ENCODE measurements around the gene DACT2. TPM values are rescaled to one million over a fixed set of nuclear protein-coding genes. Genes with fewer than 3 reads are reported as not detected.
A peak's percentile ranks its signal among the peaks of the same experiment; 100 is the strongest.

Gene DACT2
- total RNA-seq, 1 experiment from 2014 or later, result 26.6 TPM

- Histone ChIP-seq H3K27me3 (ENCODE audit: control insufficient read depth, insufficient read depth, low read length) (no peaks in the 10 kb centered on the region; the same call in 1 of the 2 replicates), H3K4me3 (ENCODE audit: insufficient read depth, low read depth, low read length) (no peak overlapping the region), H3K36me3 (replicated peaks; ENCODE audit: control insufficient read depth, insufficient read depth, low read length) (no peaks in the 10 kb centered on the region)
- no peak for DNase-seq
Measured at GRCh38 chr6:168280020-168280898, 39.3 kb downstream of the DACT2 start.

- no peaks in the 10 kb centered on the region for H3K36me3 ChIP-seq (replicated peaks; ENCODE audit: control insufficient read depth, insufficient read depth, low read length)
- no peak for DNase-seq
- no peaks in the 10 kb centered on the region; the same call in 1 of the 2 replicates for H3K27me3 ChIP-seq (ENCODE audit: control insufficient read depth, insufficient read depth, low read length)
- H3K4me3 ChIP-seq (ENCODE audit: insufficient read depth, low read depth, low read length), result no peak overlapping the region
Measured at GRCh38 chr6:168279403-168279935, 40.1 kb downstream of the DACT2 start.

- Histone ChIP-seq H3K27me3 (ENCODE audit: control insufficient read depth, insufficient read depth, low read length) (no peaks in the 10 kb centered on the region; the same call in 1 of the 2 replicates), H3K36me3 (replicated peaks; ENCODE audit: control insufficient read depth, insufficient read depth, low read length) (no peaks in the 10 kb centered on the region), H3K4me3 (ENCODE audit: insufficient read depth, low read depth, low read length) (no peak overlapping the region)
- DNase-seq, result no peak
Measured at GRCh38 chr6:168278904-168279303, 40.7 kb downstream of the DACT2 start.

DNA sequence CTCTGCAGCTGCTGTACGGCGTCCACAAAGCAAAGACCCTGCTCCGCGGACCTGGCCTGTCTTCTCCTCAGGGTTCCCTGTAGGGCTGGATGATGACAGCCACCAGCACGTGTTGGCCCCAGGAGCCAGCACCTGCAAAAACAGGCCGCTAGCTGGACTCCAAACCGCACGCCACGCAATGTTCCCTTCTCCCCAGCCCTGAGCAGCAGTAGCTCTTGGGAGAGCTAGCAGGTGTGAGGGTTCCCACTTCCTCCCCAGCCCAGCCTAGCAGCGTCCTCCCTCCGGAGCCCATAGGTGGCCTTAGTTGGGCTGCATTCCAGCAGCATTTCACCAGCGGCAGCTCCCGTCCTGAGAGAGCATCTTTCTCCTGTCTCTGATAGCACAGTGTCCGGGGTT is 42.3 kb downstream of the DACT2 start:
- H3K4me3 ChIP-seq (ENCODE audit: insufficient read depth, low read depth, low read length), result no peak overlapping the region
- DNase-seq, result peak; percentile 52
- H3K36me3 ChIP-seq (replicated peaks; ENCODE audit: control insufficient read depth, insufficient read depth, low read length), result no peaks in the 10 kb centered on the region
- H3K27me3 ChIP-seq (ENCODE audit: control insufficient read depth, insufficient read depth, low read length), result no peaks in the 10 kb centered on the region; the same call in 1 of the 2 replicates

DNA sequence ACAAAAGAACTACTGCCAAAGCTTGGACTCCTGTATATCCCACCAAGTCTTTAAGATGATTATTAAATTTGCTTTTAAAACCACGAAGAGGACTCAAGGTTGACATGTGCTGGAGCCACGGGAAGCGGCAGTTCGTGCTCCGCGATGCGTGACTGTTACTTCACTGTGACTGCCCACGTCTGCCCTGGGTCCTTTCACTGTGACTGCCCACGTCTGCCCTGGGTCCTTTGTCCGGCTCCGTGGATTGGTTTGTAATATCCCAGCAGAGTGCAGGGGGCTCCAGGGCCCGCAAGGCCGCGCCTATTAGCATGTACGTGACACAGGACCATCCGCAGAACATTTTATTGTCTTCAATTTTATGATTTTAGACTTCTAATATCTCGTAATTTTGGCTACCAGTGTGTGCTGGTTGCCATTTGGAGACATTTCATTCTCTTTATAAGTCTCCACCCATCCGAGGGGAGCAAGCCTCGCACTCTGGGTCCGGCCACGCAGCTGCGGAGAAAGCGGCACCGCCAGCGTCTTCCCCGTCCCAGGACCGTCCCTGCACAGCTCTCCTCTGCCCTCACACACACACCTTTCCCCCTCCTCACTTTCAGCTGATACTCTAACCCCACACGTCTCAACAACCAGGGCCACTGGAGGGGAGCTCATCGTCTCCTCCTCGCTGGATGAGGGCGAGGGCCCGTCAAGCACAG is 42.9 kb downstream of the DACT2 start:
- Histone ChIP-seq H3K27me3 (ENCODE audit: control insufficient read depth, insufficient read depth, low read length) (no peaks in the 10 kb centered on the region; the same call in 1 of the 2 replicates), H3K36me3 (replicated peaks; ENCODE audit: control insufficient read depth, insufficient read depth, low read length) (no peaks in the 10 kb centered on the region), H3K4me3 (ENCODE audit: insufficient read depth, low read depth, low read length) (no peak overlapping the region)
- DNase-seq, result no peak

- no peak for DNase-seq
- H3K36me3 ChIP-seq (replicated peaks; ENCODE audit: control insufficient read depth, insufficient read depth, low read length), result no peaks in the 10 kb centered on the region
- no peaks in the 10 kb centered on the region; the same call in 1 of the 2 replicates for H3K27me3 ChIP-seq (ENCODE audit: control insufficient read depth, insufficient read depth, low read length)
- H3K4me3 ChIP-seq (ENCODE audit: insufficient read depth, low read depth, low read length), result no peak overlapping the region
Measured at GRCh38 chr6:168275168-168275567, 44.4 kb downstream of the DACT2 start.

DNA sequence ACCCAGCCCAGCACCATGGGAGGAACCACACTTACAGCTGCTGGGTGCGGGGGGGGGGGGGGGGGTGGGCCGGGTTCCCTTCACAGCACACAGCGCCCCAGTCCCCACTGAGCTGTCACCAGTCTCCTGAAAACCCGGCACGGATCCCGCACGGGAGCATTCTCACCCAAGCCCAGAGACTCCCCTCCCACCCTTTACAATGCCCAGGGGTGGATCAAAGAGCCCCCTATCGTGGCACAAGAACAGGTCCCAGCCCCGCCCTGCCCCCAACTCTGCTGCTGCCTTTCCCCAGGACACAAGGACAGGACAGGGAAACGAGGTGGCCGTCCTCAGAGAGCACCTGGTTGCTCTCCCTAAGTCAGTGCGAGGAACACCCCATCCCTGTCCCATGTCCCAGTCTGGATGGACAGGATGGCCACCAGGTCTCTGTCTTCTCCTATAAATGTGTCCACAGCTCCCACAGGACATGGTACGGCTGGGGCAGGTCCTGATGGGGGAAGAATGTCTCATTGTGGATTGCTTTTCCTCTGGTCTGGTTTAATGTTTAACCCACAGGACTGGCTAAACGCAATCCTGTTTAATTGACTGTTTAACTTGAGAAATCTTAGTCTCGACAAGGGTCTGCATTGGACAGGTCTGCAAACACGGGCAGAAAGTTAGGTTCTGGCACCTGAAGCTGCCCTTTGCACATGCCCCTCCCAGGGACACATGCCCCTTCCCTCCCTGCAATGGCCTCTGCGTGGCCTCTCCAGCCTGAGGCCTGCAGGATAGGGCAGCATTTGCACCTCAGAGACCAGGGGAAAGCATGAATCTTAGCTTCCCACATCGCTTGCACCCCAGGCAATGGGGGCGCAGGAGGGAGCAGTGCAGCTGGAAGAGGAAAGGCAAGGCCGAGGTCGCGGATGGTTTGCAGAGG is 45.3 kb downstream of the DACT2 start:
- Histone ChIP-seq H3K36me3 (replicated peaks; ENCODE audit: control insufficient read depth, insufficient read depth, low read length) (no peaks in the 10 kb centered on the region), H3K4me3 (ENCODE audit: insufficient read depth, low read depth, low read length) (no peak overlapping the region), H3K27me3 (ENCODE audit: control insufficient read depth, insufficient read depth, low read length) (no peaks in the 10 kb centered on the region; the same call in 1 of the 2 replicates)
- DNase-seq, result peak; percentile 73

DNA sequence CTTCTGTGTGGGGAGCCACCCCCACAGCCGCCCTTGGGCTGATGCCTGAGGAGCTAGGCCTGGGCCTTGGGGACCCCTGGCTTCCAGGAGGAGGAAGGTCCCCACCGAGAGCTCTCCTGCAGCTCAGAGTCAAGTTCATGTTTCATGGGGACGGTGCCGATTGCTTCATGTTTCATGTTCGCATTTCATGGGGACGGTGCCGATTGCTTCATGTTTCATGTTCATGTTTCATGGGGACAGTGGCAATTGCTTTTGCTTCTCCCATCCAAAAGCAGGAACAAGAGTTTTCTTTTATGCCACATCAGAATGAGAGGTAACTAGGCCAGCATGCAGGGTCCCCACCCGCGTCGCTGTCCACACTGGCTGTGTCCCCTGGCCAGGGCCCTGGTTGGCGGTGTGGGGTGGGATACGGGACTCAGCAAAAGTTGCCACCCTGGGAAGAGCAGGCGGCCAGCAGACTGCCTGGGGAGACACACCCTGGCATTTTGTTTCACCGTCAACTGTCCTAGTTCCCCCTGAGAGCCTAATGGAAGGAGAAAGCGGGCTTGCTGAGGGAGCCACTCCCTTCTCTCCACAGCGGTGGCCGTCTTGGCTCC is 46.0 kb downstream of the DACT2 start:
- H3K4me3 ChIP-seq (ENCODE audit: insufficient read depth, low read depth, low read length), result no peak overlapping the region
- H3K27me3 ChIP-seq (ENCODE audit: control insufficient read depth, insufficient read depth, low read length), result no peaks in the 10 kb centered on the region; the same call in 1 of the 2 replicates

DNA sequence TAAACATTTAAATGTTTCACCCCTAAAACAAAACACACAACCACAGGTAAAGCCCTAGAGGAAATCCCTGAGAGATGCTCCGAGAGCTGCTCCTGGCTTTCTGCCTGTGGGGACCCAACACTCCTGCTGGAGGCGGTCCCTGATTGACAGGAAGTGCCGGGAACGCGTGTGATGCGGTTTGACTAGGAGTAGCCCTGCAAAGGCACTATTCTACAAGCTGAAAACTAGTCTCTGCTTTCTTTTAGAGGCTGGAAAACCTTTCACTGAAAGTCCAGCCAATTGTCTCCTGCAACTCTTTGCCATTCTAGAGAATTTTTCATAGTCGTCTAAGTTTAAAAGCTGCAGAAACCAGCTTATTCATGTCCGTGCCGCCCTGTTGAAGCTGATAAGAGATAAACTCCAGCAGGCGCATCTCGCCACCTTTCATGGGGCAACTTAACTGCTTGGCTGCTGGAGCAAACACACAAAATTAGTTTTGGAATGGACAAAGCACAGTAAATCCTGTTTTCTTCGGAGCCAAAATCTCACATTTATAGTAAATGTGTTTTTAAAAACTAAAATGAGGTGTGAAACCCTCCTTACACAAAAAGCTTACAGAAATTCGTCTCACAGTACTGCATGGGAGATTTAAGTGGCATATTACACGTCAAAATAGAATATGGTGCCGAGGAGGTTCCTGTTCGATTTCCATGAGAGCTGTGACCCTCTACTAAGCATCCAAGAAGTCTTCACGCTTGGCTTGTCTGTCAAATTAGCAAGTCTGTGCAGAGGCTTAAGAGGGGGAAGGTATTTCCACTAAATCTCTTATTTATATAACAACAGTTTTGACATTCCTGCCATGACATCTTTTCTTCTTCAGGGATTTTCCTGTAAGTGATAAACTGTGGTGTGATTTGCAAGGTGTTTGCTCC is 46.9 kb downstream of the DACT2 start:
- Histone ChIP-seq H3K36me3 (replicated peaks; ENCODE audit: control insufficient read depth, insufficient read depth, low read length) (no peaks in the 10 kb centered on the region), H3K27me3 (ENCODE audit: control insufficient read depth, insufficient read depth, low read length) (no peaks in the 10 kb centered on the region; the same call in 1 of the 2 replicates), H3K4me3 (ENCODE audit: insufficient read depth, low read depth, low read length) (no peak overlapping the region)
- peak; percentile 84 for DNase-seq

More for the DNA sequence above, 46.0 kb downstream of the DACT2 start:
- no peak for DNase-seq
- no peaks in the 10 kb centered on the region for H3K36me3 ChIP-seq (replicated peaks; ENCODE audit: control insufficient read depth, insufficient read depth, low read length)

- H3K4me3 ChIP-seq (ENCODE audit: insufficient read depth, low read depth, low read length), result no peak overlapping the region
- H3K36me3 ChIP-seq (replicated peaks; ENCODE audit: control insufficient read depth, insufficient read depth, low read length), result no peaks in the 10 kb centered on the region
- no peak for DNase-seq
- no peaks in the 10 kb centered on the region; the same call in 1 of the 2 replicates for H3K27me3 ChIP-seq (ENCODE audit: control insufficient read depth, insufficient read depth, low read length)
Measured at GRCh38 chr6:168270274-168271172, 49.1 kb downstream of the DACT2 start.

DNA sequence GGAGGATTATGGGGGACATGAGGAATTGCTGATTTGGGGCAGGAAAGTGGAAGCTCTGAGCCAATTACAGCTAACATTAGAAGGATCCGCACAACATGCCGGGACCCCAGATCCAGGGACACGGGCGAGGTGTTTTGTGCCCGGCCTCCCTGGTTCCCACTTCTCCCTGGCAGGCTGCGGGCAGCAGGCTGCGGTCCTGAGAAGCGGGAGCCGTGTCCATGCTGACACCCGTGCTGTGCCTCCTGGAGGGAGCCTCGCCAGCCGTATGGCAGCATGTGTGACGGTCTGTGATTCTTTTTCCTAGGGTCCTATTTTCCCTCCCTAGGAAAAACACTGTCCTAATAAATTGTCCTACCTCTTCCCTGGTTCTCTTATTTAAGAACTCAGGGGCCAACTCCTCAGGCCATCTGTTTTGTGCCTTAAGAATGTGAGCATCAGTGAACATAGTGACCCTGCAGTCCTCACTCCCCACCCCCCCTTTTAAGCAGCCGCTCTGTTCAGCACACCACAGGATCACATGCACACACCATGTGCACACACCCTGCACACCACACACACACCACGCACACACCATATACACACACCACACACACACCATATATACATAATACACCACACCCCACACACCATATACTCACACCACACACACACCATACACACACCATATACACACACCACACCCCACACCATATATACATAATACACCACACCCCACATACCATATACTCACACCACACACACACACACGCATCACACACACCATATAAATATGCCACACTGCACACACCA is 49.9 kb downstream of the DACT2 start:
- no peak for DNase-seq
- Histone ChIP-seq H3K27me3 (ENCODE audit: control insufficient read depth, insufficient read depth, low read length) (no peaks in the 10 kb centered on the region), H3K4me3 (ENCODE audit: insufficient read depth, low read depth, low read length) (no peak overlapping the region), H3K36me3 (replicated peaks; ENCODE audit: control insufficient read depth, insufficient read depth, low read length) (no peaks in the 10 kb centered on the region)
